ENCODE data around the gene LRRC17.

The LRRC17 gene

GRCh38 chr7:102912742-102913141, at the start of gene LRRC17:
Gene LRRC17, plus strand, starts transcription at chr7:102913000. Its CDS starts 20,914 bp downstream, at chr7:102933914.
- DNase-seq (ENCODE audit: low read depth in 1 of 2, low spot score in 1 of 2): no peak

DNA sequence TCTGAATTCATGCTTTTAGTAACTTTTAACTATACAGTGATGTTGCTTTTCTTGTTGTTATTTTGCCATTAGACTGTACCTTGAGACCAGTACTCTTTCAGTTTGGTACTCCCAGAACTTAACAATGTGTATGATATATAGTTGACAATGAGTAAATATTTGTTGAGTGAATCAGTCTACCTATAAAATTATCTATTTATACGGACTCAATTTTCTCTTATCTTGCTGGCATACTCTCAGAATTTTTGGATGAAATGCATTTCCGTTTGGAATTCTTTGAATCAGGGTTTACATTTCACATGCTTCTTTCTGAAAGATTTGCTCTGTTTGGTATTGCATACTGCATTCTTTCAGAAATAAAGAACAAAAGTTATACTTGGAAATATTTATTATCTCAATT, 47.8 kb upstream of the LRRC17 start:
- DNase-seq (ENCODE audit: low read depth in 1 of 2, low spot score in 1 of 2): no peak

DNA sequence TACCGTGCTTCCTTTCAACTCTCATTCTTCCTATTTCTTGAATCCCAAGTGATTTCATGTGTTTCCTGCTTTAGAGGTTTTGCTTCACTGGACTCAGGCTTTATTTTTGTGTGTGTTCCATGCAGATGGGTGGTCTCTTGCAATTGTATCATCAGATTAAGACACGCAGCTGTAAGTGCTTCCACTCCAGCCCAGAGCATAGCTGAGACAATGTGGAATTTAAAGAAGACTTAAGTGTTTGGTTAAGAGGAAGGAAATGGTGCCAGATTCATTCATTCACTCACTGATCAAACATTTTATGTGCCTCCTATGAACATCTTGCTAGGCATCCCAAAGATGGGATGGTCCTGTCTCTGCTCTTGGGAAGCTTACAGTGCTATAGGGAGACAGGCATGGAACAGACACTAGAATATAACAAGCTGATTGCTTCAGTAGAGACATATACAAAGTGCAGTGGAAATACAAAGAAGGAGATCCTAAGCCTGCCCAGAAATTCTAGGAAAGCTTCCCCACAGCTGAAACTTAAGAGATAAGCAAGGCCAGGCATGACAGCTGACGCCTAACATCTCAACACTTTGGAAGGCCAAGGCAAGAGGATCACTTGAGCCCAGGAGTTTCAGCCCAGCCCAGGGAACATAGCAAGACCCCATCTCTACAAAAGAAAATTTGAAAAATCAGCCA, 46.1 kb upstream of the LRRC17 start:
- no peak for DNase-seq (ENCODE audit: low read depth in 1 of 2, low spot score in 1 of 2)

DNA sequence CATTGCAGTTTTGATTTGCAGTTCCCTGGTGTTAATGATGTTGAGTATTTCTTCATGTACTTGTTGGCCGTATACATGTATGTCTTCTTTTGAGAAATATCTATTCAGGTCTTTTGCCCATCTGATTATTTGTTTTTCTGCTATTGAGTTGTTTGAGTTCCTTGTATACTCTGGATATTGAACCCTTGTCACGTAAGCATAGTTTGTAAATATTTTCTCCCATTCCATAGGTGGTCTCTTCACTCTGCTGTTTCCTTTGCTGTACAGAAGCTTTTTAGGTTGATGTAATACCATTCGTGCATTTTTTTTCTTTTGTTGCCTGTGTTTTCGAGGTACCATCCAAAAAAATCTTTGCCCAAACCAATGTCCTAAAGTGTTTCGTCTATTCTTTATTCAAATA, 43.6 kb upstream of the LRRC17 start:
- no peak for DNase-seq (ENCODE audit: low read depth in 1 of 2, low spot score in 1 of 2)

GRCh38 chr7:102872460-102872859, 40.3 kb upstream of the LRRC17 start:
- DNase-seq (ENCODE audit: low read depth in 1 of 2, low spot score in 1 of 2): no peak

DNA sequence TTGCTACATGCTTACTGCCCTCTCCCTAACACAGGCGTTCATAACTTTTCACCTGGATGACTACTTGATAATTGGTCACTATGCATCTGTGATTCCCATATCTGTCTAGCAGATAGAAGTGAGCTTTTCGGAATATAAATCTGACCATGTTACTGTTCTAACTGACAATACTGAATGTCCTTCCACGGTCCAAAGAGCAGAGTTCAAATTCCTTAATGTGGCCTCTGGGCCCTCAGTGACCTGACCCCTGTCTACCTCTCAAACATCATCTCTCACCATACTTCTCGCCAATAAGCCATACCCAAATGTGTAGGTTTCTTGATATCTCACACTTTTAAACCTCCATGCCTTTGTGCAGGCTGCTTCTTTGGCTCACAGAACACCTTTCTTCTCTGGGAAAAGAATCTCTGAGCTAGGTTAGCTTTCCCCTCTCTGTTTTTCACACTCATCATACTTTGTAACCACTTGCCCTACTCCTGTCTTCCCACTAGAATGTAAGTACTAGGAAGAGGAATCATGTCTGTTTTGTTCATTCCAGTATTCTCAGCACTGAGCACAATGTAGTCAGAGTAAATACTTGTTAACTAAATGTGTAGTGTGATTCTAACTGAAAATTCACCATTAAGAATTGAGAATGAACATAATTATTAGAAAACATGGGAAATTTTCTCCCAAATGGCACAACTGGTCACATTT, 39.2 kb upstream of the LRRC17 start:
- no peak for DNase-seq (ENCODE audit: low read depth in 1 of 2, low spot score in 1 of 2)

- no peak for DNase-seq (ENCODE audit: low read depth in 1 of 2, low spot score in 1 of 2)
These were observed 38.5 kb upstream of the LRRC17 start for GRCh38 chr7:102874166-102874829.

- DNase-seq (ENCODE audit: low read depth in 1 of 2, low spot score in 1 of 2): no peak
These were observed 37.8 kb upstream of the LRRC17 start for GRCh38 chr7:102874966-102875365.

DNA sequence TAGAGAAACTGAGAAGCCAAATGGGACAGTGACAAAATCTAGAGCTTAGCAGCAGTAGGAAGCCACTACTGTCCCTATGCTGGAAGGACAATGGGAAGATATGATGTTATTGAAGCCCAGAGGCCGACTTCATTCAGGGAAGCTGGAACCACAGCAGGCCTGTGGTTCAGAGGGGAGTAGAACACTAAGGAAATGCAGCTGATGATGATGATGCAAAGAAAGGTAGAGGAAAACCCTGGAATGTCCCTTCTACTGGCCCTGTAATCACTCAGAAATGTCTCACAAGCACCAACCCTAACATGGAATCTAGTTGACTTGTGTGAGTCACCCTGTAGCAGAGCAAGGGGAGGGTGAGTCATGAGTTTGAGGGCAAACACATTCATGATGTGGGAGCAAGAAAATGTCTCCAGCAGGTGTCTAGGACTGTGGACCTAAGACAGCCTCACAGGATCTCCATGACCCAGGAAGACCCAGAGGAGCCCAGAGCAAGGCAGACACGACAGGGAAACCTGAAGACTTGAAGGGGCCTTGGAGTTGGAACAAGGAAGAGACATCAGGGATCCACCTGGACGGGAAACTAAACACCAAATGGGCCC, 37.0 kb upstream of the LRRC17 start:
- DNase-seq (ENCODE audit: low read depth in 1 of 2, low spot score in 1 of 2): no peak

DNA sequence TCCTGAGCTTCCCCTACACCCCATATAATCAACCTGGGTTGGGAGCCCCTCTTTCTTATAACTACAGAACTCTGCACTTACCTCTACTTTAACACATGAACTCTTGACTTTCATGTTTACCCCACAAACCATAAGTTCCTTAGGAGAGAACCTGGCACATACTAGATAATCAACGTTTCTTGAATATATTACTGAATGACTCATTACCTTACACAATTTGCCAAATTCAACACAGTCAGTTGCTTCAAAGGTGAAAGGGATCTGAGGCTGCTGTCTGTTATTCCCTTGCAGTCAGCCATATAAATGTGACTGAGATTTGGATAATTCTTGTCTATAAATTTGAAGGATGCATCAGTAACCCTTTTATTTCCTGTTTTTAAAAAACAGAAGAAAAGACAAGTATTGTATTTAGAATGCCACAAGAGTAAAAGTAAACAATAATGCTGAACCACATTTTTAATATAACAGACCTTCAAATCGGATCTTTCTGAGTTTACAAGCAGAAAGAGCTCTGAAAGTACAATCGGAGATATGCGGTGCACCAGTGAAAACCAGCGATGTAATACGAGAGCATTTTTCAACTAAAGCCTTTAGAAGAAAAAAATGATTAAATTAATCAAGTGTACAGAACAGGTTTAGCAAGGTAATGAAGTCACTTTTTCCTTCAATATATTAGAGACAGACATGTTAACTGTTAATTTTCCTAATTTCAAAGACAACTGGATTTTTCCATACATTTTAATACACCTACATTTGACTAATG, 29.5 kb upstream of the LRRC17 start:
- no peak for DNase-seq (ENCODE audit: low read depth in 1 of 2, low spot score in 1 of 2)

- no peak for DNase-seq (ENCODE audit: low read depth in 1 of 2, low spot score in 1 of 2)
These were observed 24.1 kb upstream of the LRRC17 start for GRCh38 chr7:102888561-102889233.

- DNase-seq (ENCODE audit: low read depth in 1 of 2, low spot score in 1 of 2): no peak
These were observed 22.9 kb upstream of the LRRC17 start for GRCh38 chr7:102889851-102890250.

- DNase-seq (ENCODE audit: low read depth in 1 of 2, low spot score in 1 of 2): no peak
These were observed 22.4 kb upstream of the LRRC17 start for GRCh38 chr7:102890292-102890970.

GRCh38 chr7:102890971-102891692, 21.7 kb upstream of the LRRC17 start:
- DNase-seq (ENCODE audit: low read depth in 1 of 2, low spot score in 1 of 2): no peak

- DNase-seq (ENCODE audit: low read depth in 1 of 2, low spot score in 1 of 2): no peak
These were observed 21.0 kb upstream of the LRRC17 start for GRCh38 chr7:102891693-102892261.

DNA sequence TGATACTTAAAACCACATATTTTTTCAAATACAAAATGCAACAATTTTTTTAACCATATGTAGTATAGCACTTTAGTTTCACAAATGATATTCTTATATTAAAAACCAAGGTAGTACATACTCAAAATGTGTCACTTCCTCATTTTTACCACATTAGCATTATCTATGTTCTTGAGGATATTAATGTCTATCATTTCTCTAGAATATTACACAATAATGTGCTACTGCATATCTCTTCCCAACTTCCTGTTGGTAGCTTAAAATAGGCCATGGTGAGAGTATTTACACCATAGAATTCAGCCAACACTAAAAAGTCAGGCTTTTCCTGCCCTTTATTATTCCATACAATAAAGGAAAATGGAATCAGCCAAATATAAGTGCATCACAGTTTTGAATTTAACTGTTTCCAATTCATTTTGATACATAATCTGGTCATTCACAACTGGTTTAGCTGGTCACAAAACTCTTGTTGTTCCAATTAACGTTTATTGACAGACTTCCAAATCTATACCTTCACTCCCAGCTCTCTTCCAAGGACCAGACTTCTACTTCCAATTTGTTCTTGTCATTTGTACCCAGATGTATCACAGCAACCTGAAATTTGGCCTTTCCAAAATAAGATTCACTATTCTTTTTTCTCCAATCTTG, 20.0 kb upstream of the LRRC17 start:
- DNase-seq (ENCODE audit: low read depth in 1 of 2, low spot score in 1 of 2): no peak

GRCh38 chr7:102895602-102896001, 17.2 kb upstream of the LRRC17 start:
- no peak for DNase-seq (ENCODE audit: low read depth in 1 of 2, low spot score in 1 of 2)

- no peak for DNase-seq (ENCODE audit: low read depth in 1 of 2, low spot score in 1 of 2)
These were observed 16.2 kb upstream of the LRRC17 start for GRCh38 chr7:102896585-102896984.

DNA sequence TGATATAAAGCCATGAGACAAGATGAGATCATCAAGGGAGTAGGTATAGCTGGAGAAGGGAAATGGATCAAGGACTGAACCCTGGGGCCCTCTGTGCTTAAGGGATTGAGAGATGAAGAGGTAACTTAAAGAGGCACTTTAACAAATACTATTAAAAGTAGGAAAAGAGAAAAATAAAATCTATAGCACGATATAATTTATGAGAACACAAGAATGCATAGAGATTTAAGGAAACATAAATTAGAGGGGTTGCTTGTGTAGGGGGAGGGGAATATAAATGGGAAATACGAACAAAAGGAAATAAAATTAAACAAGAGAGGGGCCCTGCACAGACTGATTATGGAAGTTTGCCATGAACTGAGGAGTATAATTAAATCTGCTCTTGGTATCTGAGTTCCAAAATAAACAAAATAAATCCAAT, 15.6 kb upstream of the LRRC17 start:
- no peak for DNase-seq (ENCODE audit: low read depth in 1 of 2, low spot score in 1 of 2)

Measured in stimulated activated CD4-positive, alpha-beta T cell treated with anti-CD3 and anti-CD28 coated beads, Interleukin-15, amount 100 ng/mL, for 1 hour (primary cell).